ENCODE data around the gene TSEN54.
A peak's percentile ranks its signal among the peaks of the same experiment; 100 is the strongest.
"Not testable (repeated sequence)": the region's sequence is repeated elsewhere in the genome, so short reads cannot be mapped to it uniquely, and the experiment has no call there.

TSEN54 gene

GRCh38 chr17:75516255-75516618 is at the start of gene TSEN54:
Gene TSEN54, plus strand, starts transcription at chr17:75516528. Its CDS starts 33 bp downstream, at chr17:75516561.
- DNase-seq: peak; percentile 96

- DNase-seq: no peak
These were observed 48.0 kb upstream of the TSEN54 start for GRCh38 chr17:75468291-75468754.

DNA sequence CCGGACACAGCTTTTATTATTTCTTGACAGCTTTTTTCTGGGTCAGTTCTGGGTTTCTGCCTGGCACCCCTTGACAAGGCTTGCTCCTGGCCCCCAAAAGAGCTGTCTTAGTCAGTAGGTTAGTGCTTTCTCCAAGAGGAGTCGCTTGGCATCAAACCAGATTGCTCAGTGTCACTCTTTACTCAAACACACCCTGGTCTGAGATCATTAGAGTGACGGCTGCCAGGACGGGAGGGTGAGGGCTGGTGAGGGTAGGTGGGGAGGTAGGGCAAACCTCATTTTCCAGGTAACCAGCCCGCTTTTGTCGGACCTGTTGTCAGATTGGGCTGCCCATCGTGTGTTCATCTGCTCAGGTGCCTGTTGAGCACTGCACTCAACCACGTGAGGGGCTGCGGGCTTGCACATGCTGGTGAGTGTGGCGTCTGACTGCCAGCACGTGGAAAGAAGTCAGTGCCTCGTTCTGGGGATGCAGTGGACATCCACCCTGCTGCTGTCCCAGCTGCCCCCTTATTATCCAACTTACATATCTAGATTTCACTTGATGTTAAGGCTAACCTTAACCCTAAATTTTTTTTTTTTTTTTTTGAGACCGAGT is 47.5 kb upstream of the TSEN54 start:
- DNase-seq: no peak

DNA sequence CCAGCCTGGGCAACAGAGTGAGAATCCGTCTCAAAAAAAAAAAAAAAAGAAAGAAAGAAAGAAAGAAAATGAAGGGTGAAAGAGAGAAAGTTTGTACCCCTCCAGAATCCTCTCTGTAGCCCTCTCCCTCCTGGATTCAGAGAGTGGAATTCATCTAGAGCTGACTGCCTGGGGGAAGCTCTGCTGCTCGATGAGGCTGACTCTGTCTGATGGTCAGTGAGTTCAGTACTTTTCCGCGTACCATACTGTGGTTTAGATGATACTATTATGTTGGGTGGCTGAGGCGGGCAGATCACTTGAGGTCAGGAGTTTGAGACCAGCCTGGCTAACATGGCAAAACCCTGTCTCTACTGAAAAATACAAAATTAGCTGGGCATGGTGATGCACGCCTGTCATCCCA is 45.1 kb upstream of the TSEN54 start:
- DNase-seq: no peak

- no peak for DNase-seq
These were observed 44.2 kb upstream of the TSEN54 start for GRCh38 chr17:75472119-75472518.

- no peak for DNase-seq
These were observed 43.1 kb upstream of the TSEN54 start for GRCh38 chr17:75473246-75473645.

DNA sequence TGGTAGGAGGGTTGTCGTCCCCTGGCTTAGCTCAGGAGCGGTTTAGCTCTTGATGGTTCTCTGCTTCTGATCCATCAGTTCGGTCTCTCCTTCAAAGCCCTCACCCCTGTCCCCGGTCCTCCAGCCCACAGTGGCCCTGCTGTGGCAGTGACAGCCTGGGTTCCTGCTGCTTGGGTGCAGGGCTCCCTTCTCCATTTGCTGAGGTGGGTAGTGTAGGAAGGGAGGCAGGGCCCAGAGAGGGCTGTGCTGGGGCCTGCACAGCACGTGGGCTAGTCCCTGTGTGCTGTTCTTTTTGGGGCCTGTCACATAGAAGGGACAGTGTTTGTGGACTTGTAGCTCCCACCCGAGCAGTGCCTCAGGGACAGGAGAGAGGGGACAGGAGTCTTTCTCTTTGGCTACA is 41.6 kb upstream of the TSEN54 start:
- no peak for DNase-seq

- DNase-seq: no peak
These were observed 41.0 kb upstream of the TSEN54 start for GRCh38 chr17:75475144-75475835.

DNA sequence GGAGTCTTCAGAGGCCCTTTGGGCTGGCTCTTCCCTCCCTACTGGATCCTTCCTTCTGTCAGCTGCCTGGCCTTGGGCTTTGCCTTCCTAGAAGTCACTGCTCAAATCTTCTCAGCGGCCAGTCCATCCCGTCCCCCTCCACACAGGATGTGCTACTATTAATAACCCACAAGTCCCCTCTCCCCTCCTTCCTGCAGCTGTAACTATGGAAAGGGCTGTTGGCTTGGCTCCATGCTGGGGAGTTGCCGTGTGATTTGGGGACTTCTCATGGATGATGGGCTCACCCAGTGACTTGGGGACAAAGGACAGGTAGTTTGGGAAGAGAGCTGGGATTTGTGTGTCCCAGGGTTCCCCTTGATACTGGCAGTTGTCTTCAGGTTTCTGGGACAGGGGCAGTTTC is 40.5 kb upstream of the TSEN54 start:
- DNase-seq: no peak

GRCh38 chr17:75476271-75476671 is 40.1 kb upstream of the TSEN54 start:
- DNase-seq: no peak

- DNase-seq: no peak
These were observed 39.4 kb upstream of the TSEN54 start for GRCh38 chr17:75476752-75477489.

DNA sequence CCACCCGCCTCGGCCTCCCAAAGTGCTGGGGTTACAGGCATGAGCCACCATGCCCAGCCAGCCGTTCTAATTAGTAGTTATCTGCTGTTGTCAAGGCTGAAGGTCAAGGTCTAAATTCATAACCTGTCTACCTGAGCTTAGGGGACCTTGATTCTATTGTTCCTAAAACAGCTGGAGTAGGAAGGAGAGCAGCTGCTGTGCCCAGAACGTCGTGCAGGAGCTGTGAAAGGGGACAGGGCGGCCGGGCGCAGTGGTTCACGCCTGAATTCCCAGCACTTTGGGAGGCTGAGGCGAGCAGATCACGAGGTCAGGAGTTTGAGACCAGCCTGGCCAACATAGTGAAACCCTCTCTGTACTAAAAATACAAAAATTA is 38.9 kb upstream of the TSEN54 start:
- not testable (repeated sequence) for DNase-seq

- DNase-seq: no peak
These were observed 37.8 kb upstream of the TSEN54 start for GRCh38 chr17:75478508-75478907.

- no peak for DNase-seq
These were observed 36.0 kb upstream of the TSEN54 start for GRCh38 chr17:75480281-75480680.

- no peak for DNase-seq
These were observed 34.9 kb upstream of the TSEN54 start for GRCh38 chr17:75481194-75482068.

DNA sequence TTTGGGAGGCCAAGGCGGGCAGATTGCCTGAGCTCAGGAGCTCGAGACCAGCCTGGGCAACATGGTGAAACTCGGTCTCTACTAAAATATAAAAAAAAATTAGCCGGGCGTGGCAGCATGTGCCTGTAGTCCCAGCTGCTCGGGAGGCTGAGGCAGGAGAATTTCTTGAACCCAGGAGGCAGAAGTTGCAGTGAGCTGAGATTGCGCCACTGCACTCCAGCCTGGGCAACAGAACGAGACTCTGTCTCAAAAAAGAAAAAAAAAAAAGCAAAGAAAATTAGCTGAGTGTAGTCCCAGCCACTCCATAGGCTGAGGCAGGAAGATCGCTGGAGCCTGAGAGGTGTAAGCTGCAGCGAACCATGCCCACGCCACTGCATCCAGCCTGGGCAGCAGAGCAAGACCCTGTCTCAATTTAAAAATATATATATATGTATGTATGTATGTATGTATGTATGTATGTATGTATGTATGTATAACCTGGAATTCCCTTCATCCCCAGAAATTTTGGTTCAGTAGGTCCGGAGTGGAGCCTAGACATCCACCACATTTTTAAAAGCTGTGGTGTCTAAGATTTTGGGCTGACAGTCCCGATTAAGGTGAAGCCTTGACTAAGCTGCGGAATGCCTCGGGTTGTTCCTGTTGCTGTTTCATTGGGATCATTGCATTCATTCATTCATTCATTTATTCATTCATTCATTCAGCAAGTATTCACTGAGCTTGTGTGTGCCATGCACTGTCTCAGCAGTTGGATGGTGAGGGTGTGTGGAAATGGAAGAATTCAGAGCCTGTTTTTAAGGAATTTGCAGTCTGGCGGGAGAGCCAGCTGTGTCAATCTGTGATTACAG is 34.0 kb upstream of the TSEN54 start:
- no peak for DNase-seq

DNA sequence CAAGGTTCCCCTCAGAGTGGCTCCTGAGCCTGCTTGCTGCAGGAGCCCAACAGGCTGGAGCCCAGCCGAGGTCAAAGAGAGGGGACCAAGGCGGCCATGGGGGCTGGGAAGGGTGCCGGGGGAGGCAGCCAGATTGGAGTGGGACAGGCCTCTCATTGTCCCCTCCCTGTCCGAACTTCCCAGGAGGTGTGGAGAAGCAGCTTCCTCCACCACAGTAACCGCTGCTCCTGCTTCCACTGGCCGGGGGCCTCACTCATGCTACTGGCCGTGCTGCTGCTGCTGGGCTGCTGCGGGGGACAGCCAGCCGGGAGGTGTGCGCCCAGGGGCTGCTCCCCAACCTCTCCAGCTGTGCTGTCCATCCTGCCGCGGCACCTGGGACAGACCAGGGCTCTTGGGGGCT is 30.6 kb upstream of the TSEN54 start:
- no peak for DNase-seq

DNA sequence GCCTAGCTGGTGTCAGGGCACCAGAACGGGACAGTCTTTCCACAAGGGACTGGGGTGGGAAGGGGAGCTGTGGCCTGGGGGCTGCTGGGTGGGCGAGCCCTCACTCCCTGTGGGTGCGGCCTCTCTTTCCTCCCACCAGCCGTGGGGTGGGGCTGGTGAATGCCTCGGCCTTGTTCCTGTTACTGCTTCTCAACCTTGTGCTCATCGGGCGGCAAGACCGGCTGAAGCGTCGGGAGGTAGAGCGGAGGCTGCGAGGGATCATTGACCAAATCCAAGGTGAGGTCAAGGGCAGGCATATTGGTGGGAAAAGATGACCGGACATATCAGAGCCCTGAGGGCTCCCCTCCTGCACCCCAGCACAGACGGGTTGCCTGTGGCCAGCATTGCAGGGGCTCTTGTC is 30.2 kb upstream of the TSEN54 start:
- no peak for DNase-seq

GRCh38 chr17:75486951-75487350 is 29.4 kb upstream of the TSEN54 start:
- no peak for DNase-seq

DNA sequence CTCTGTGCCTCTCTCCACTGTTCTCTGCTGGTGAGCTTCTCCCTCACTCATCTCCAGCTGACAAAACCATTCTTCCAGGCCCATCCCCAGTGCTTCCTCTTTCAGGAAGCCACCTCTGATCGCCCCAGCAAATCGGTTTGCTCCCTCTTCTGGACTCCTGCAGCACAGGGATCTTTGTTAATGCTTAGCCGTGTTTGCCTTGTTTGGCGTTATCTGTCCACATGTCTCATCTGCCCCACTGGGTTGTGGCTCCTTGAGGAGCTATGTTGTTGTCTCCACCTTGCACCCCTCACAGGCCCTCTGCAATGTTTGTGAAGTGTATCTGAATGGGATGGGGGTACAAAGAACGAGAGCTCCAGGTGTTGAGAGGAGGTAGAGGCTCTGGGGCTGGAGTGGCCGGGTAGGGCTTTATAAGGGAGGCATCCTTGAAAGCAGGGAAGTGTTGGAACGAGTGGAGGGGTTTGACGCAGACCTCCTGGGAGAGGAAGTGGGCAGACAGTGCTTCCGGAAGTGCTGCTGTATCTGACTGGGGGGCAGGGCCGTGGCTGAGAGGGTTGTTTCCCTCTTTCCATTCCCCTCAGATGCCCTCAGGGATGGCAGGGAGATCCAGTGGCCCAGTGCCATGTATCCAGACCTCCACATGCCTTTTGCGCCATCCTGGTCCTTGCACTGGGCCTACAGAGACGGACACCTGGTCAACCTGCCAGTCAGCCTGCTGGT is 28.8 kb upstream of the TSEN54 start:
- DNase-seq: peak; percentile 51

DNA sequence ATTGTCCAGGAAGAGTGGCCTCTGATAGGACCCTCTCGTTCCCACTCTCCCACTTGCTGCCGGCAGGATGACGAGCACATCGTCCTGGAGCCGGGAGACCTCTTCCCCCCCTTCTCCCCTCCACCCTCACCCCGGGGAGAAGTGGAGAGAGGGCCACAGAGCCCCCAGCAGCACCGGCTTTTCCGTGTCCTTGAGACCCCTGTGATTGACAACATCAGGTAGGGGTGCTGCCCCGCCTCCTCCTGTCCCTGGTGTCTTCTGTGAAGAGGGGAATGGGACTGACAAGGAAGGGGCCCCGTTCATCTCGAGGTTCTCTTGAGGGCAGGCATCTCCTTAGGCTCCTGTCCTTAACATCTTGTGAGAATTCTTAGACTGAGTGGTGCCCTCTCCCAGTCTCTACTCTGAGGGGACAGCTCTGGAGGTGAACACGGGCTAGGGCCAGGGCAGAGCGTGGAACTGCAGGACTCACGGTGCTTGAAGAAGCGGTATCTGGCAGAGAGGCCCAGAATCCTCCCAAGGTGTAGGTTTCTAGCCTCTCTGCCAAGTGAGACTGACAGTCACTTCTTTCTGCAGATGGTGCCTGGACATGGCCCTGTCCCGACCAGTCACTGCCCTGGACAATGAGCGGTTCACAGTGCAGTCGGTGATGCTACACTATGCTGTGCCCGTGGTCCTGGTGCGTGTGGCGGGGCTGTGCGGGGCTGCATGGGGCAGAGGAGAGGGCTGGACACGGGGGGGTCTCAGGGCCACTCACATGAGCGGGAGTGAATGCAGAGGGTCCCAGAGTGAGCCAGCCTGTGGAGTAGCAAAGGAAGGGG is 27.4 kb upstream of the TSEN54 start:
- no peak for DNase-seq

Data from activated CD4-positive, alpha-beta T cell treated with anti-CD3 and anti-CD28 coated beads, Interleukin-2, amount 50 U/mL, for 16 hours (primary cell).